Fibroblast of skin of right biceps (primary cell): ENCODE data around the gene CCDC146.

Experiments used
- DNase-seq: peaks from one replicate; pipeline ENCODE4 v3.0.0-alpha.2; 2013

CCDC146 gene

GRCh38 chr7:77247206-77247850 is 124.9 kb downstream of the CCDC146 start:
- peak; percentile 67 for DNase-seq

DNA sequence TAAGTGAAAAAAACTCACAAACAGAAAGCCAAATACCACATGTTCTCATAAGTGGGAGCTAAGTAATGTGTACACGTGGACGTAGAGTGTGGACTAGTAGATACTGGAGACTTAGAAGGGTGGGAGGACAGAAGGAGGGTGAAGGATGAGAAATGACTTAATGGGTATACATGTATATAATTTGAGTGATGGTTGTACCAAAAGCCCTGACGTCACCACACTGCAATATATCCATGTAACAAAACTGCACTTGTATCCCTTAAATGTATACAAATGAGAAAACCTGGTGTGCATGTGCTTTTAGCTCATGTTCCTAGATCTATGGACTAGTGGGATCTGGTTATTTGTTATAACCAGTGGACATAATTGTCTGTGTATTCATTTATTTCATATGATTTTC is 125.7 kb downstream of the CCDC146 start:
- no peak for DNase-seq

DNA sequence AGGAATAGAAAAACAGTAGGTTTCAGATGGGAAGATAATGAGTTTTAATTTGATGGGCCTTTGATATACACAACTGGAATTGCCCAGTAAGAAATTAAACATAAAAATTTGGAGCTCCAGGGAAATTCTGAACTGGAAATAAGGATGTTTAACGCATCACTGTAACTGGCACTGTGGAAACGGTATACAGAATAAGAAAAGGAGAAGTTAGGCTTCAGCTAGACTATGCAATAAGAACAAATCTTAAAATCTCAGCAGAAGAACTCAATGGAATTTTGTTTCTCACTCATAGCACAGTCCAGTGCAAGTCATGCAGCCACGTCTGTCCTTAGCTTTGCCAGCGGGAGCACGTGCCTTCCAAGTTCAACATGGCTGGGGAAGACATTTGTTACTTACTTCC is 130.1 kb downstream of the CCDC146 start:
- no peak for DNase-seq

DNA sequence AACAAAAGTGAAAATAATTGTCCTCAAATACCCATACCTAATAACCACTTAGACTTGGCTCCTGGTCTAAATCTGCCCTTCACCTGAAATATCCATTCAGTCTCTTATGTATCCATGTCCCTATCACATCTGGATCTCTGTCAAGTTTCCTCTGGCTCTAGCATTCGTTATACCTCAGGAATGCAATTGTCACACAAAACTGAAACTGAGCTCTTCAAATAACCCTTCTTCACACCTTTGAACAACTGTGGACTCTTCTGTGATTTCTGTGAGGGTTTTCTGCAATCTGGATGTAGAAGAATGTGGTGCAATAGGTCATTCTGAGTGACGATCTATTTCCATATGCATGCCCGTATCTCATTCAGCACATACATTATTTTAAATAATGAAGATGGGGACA is 130.7 kb downstream of the CCDC146 start:
- DNase-seq = no peak

- DNase-seq = no peak
Observed at GRCh38 chr7:77254429-77254828, 132.0 kb downstream of the CCDC146 start.

GRCh38 chr7:77254915-77255314 is 132.5 kb downstream of the CCDC146 start:
- no peak for DNase-seq

DNA sequence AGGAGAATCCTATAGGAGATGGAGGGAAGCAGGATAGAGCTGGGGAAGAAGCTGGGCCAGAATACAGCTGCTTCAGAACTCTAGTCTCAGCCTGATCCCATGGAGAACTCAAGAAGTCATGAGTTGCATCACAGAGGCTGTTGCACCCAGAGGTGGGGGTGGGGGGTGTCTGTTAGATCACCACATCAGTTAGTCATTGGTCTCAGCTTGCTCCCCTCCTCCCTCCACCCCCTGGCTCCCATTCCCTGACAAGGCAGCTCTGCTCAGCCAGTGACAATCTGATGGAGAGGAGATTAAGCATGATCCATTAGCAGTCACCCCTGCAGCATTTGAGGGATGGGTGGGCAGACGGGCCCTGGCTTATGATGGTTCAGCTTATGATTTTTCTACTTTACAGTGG is 135.6 kb downstream of the CCDC146 start:
- peak; percentile 74 for DNase-seq

DNA sequence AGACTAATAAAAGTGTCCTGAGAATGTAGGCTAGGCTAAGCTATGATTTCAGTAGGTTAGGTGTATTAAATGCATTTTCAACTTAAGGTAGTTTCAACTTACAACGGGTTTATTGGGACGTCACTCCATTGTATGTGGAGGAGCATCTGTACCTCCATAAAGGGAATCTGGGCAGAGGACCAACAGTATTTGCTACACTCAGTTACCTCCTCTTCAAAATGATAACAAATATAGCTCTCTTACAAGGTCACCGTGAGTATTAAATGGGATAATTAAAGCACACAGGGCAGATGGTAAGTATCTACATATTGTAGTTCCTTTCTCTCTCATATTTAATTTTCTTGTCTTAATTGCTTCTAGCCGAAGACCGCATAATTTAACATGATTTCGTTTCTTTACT is 136.2 kb downstream of the CCDC146 start:
- DNase-seq = no peak

DNA sequence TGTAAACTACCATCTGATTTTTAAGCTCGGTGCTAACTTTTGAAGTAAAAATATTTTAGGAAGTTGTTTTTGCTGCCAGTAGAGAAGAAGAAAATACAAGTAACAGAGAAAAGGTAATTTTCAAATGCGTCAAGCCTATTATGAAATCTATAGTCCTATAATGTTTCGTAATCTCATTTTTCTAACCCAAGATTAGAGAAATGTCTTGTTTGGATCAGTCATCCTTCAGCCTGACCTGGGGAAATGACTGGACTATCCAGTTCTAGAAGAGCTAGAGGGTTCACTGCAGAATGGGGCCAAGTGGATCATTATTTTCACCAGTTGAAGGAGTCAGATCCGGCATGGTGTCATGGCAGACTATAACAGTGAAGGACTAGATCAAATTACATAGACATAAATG is 139.9 kb downstream of the CCDC146 start:
- no peak for DNase-seq

DNA sequence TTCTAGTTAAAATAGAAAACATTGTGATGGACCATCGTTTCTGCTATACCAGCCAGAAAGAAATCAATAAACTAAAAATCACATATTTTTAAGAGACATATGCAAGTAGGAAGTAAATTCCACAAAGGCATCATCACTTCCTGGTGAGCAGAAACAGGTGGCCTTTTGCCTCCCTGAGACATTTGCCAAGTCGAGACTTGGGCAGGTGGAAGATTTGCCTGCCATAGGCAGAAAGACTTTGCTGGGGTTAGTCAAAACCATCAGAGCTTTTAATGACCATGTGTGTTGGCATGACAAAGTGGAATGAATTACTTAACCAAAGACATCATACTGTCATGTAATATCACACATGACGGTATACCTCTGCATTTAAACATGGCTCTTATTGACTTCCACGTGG is 143.3 kb downstream of the CCDC146 start:
- DNase-seq = no peak

DNA sequence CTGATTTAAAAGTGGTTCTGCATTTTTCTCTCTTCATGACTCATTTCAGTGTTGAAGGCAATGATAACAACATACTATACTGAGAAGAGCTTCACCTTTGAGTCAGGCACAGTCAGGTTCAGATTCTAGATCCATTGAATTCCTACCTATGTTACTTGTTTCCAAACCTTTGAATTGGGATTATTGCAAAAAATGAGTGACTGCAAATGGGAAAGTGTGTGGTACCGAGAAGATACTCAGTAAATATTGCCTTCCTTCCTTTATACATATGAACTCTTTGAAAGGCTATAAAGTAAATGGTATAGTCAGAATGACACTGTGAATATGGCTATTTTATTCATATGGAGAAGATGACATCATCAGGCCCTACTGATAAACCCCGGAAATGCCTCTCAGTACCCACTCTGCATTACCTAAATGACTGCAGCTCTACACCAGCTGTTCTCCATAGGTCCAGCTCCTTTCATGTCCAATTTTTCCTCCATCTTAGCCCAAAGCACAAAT is 143.9 kb downstream of the CCDC146 start:
- DNase-seq = no peak

DNA sequence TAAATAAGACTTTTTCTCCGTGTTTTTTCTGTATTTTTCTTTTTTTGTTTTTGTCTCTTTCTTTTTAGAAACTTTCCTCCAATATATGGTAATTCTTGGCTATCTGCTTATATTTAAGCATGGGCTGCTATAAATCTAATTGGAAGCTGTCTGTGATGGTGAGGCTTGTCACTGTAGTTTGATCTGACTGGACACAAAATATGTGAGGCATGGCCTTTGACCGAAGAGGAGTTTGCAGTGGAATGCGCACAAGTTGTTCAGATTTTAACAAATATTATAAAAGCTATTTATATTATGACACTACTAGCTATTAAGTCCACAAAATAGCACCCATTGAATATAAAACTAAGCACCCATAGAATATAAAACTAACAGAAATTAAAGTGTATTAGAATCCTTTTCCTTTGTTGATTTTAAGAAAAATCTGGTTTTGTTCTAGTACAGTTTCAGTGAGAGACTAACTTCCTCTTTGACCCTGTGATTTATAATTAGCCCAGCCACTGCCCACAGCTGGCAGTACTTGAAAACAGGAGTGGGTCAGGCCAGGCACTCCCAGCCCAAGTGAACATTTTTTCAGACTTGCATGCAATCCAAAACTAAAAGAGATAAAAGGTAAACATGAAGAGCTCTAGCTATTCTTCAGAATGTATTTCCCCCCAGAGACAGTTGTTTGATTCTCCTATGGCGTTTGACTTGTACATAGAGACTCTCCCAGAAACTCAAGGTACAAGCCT is 147.1 kb downstream of the CCDC146 start:
- no peak for DNase-seq

- DNase-seq = no peak
Observed at GRCh38 chr7:77270094-77270480, 147.7 kb downstream of the CCDC146 start.

- no peak for DNase-seq
Observed at GRCh38 chr7:77271766-77272165, 149.4 kb downstream of the CCDC146 start.

GRCh38 chr7:77275663-77276062 is 153.2 kb downstream of the CCDC146 start:
- DNase-seq = peak; percentile 35

DNA sequence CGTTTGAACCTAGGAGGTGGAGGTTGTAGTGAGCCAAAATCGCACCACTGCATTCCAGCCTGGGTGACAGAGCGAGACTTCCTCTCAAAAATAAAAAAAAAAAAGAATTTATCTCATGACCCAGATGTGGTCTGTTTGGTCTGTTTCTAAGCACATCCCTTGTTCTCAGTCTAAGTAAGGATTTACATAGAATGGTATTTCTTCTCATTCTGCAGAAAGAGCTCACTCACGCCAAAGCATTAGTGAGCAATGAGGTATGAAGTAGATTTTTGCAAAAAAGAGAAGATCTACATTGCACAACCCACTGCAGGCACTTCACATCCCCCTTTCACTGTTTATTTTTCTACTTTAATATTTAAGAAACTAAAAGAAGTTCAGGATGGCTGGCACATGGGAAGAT is 153.7 kb downstream of the CCDC146 start:
- no peak for DNase-seq

- DNase-seq = no peak
Observed at GRCh38 chr7:77281780-77282478, 159.5 kb downstream of the CCDC146 start.

- no peak for DNase-seq
Observed at GRCh38 chr7:77282897-77283296, 160.5 kb downstream of the CCDC146 start.

- no peak for DNase-seq
Observed at GRCh38 chr7:77284005-77284404, 161.6 kb downstream of the CCDC146 start.

GRCh38 chr7:77284616-77285015 is 162.2 kb downstream of the CCDC146 start:
- DNase-seq = no peak

GRCh38 chr7:77288676-77289320 is 166.4 kb downstream of the CCDC146 start:
- DNase-seq = no peak

DNA sequence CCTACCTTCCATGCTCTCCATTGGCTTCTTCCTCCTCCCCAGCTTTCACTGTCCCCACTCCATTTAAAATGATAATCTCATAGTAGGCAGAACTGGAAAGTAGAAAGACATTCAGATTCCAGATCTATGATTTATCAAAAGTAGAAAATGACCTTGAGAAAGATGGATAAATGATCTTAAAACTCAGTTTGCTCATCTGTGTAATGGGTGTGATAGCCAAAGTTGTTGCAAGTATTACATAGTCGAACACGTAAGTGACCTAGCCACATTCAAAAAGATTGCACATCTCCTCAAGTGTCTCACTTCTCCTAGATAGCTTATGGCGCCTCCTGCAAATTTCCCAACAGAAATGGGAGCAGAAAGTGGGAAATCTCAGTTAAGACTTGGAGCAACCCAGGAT is 167.0 kb downstream of the CCDC146 start:
- no peak for DNase-seq

DNA sequence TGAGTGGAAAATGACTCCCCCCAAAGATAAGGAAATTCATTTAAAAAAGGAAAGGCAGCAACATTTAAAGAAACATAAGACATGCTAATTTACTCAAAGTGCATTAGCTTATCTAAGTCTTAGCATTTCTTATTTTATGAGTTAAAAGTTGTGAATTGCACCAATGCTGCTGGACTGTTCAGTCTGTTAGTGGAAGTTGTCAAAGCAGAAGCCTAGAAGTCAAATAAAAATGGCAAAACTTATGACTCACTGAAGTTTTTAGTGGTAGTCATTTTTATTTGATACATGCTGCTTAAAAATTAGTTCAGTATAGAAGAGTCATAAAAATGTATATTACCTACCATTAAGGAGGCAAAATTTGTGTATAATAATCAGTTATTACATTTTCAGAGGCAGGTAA is 168.0 kb downstream of the CCDC146 start:
- DNase-seq = no peak

- no peak for DNase-seq
Observed at GRCh38 chr7:77293046-77293445, 170.6 kb downstream of the CCDC146 start.
